HG02970 (cell line): ENCODE measurements around the gene A2M.
"Not testable (repeated sequence)": the region's sequence is repeated elsewhere in the genome, so short reads cannot be mapped to it uniquely, and the experiment has no call there.

Experiments
- ATAC-seq: cut with Tn5 transposase; IDR thresholded peaks from one replicate; pipeline ENCODE4 v1.9.1; 2021; ENCODE audit warnings: mild to moderate bottlenecking, moderate library complexity, moderate number of reproducible peaks; ENCODE audit not compliant: unreplicated experiment, low FRiP score

The A2M gene

GRCh38 chr12:9115731-9116559, at the start of gene A2M:
TSS of gene A2M (minus strand) at chr12:9115919. CDS start at chr12:9115849, 70 bp downstream.
- ATAC-seq: no peak

GRCh38 chr12:9163392-9163791, 47.7 kb upstream of the A2M start:
- no peak for ATAC-seq

- ATAC-seq: no peak
These were observed 40.4 kb upstream of the A2M start for GRCh38 chr12:9156119-9156518.

- ATAC-seq: no peak
These were observed 33.7 kb upstream of the A2M start for GRCh38 chr12:9149372-9149771.

GRCh38 chr12:9148926-9149325, 33.2 kb upstream of the A2M start:
- no peak for ATAC-seq

- no peak for ATAC-seq
These were observed 31.7 kb upstream of the A2M start for GRCh38 chr12:9147461-9147860.

GRCh38 chr12:9144730-9145106, 29.0 kb upstream of the A2M start:
- ATAC-seq: no peak

- ATAC-seq: no peak
These were observed 28.4 kb upstream of the A2M start for GRCh38 chr12:9143929-9144729.

- no peak for ATAC-seq
These were observed 27.4 kb upstream of the A2M start for GRCh38 chr12:9143137-9143536.

GRCh38 chr12:9139588-9140290, 24.0 kb upstream of the A2M start:
- ATAC-seq: not testable (repeated sequence)

GRCh38 chr12:9135903-9136310, 20.2 kb upstream of the A2M start:
- ATAC-seq: no peak

- no peak for ATAC-seq
These were observed 19.4 kb upstream of the A2M start for GRCh38 chr12:9134981-9135628.

- no peak for ATAC-seq
These were observed 17.6 kb upstream of the A2M start for GRCh38 chr12:9133216-9133916.

GRCh38 chr12:9132008-9132535, 16.4 kb upstream of the A2M start:
- no peak for ATAC-seq

- no peak for ATAC-seq
These were observed 14.5 kb upstream of the A2M start for GRCh38 chr12:9130244-9130643.

- no peak for ATAC-seq
These were observed 12.4 kb upstream of the A2M start for GRCh38 chr12:9127936-9128663.

- no peak for ATAC-seq
These were observed 11.8 kb upstream of the A2M start for GRCh38 chr12:9127484-9127883.

GRCh38 chr12:9124383-9125031, 8.8 kb upstream of the A2M start:
- ATAC-seq: no peak
